HL-60 (cell line): ENCODE data around the gene SRD5A3.
A peak's percentile ranks its signal among the peaks of the same experiment; 100 is the strongest.

Experiments used
- DNase-seq, 2 experiments: peaks; one replicate each; pipeline ENCODE4 v3.0.0-alpha.2; 2010 to 2020; ENCODE audit warnings: low read depth in 1 of 2, low spot score in 1 of 2
- H3K27ac ChIP-seq: fragments of 250-450 bp; sonication (Bioruptor Pico); replicated peaks from 2 replicates; pipeline ENCODE4 v1.5.1; 2020; ENCODE audit warnings: mild to moderate bottlenecking, moderate library complexity
- H3K27me3 ChIP-seq: fragments of 250-450 bp; sonication (Bioruptor Pico); 2 replicates; pipeline ENCODE4 v1.5.1; 2021; ENCODE audit warnings: mild to moderate bottlenecking, moderate library complexity; ENCODE audit not compliant: insufficient read depth, poor library complexity, severe bottlenecking
- H3K4me3 ChIP-seq: replicated peaks from 2 replicates; pipeline ENCODE4 v1.5.1; 2011; ENCODE audit warnings: mild to moderate bottlenecking, control low read depth, low read length; ENCODE audit not compliant: insufficient read depth
- GABPA ChIP-seq: IDR thresholded peaks from 2 replicates; pipeline ENCODE4 v1.6.1; 2012; ENCODE audit warnings: low read depth
- POLR2AphosphoS5 ChIP-seq: IDR thresholded peaks from 2 replicates; pipeline ENCODE4 v1.6.1; 2012; ENCODE audit warnings: low read depth
- SPI1 ChIP-seq: IDR thresholded peaks from 2 replicates; pipeline ENCODE4 v1.6.1; 2012; ENCODE audit warnings: low read depth, mild to moderate bottlenecking, borderline replicate concordance
- TF ChIP-seq, protein P1 (sequence below): IDR thresholded peaks from 2 replicates; pipeline ENCODE4 v1.6.1; 2012; ENCODE audit warnings: low read depth; ENCODE audit not compliant: insufficient replicate concordance
- TF ChIP-seq, protein P2 (sequence below): IDR thresholded peaks from one replicate; pipeline ENCODE4 v1.5.1; 2011; ENCODE audit warnings: low read length, control low read depth, inconsistent platforms; ENCODE audit not compliant: insufficient read depth

Gene SRD5A3

DNA sequence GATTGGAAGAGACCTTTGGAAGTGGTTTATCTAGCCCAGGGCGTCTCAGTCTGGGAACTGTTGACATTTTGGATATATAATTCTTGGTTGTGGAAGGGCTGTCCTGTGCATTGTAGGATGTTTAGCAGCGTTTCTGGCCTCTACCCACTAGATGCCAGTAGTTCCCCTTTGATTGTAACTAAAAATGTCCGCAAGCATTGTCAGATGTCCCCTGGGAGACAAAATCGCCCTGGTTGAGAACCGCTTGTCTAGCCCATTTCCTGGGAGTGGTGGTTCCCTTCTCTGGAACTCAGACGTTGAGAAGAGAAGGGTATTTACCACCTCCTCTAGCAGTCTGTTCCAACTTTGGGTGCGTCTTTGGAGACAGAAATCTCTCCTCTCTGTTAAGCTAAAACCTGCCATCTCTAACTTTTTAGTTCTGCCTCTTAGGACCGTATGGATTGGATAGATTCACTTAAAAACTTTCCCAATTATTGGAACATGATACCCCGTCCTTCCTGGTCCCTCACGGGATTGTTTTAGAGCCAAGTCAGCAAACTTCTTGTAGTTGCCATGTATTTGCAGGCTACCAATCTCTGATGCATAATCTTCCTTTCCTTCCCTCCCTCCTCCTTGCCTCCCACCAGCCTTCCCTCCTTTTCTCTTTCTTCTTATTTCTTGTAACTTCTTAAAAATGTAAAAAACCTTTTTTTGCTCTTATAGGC, 63.6 kb downstream of the SRD5A3 start:
- H3K27me3 ChIP-seq, result no peaks in the 10 kb centered on the region
- no peak overlapping the region for H3K27ac ChIP-seq
- DNase-seq, result peak in 1 of 2 experiments; percentile 36
- TF ChIP-seq, protein P1, sequence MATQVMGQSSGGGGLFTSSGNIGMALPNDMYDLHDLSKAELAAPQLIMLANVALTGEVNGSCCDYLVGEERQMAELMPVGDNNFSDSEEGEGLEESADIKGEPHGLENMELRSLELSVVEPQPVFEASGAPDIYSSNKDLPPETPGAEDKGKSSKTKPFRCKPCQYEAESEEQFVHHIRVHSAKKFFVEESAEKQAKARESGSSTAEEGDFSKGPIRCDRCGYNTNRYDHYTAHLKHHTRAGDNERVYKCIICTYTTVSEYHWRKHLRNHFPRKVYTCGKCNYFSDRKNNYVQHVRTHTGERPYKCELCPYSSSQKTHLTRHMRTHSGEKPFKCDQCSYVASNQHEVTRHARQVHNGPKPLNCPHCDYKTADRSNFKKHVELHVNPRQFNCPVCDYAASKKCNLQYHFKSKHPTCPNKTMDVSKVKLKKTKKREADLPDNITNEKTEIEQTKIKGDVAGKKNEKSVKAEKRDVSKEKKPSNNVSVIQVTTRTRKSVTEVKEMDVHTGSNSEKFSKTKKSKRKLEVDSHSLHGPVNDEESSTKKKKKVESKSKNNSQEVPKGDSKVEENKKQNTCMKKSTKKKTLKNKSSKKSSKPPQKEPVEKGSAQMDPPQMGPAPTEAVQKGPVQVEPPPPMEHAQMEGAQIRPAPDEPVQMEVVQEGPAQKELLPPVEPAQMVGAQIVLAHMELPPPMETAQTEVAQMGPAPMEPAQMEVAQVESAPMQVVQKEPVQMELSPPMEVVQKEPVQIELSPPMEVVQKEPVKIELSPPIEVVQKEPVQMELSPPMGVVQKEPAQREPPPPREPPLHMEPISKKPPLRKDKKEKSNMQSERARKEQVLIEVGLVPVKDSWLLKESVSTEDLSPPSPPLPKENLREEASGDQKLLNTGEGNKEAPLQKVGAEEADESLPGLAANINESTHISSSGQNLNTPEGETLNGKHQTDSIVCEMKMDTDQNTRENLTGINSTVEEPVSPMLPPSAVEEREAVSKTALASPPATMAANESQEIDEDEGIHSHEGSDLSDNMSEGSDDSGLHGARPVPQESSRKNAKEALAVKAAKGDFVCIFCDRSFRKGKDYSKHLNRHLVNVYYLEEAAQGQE, result no peak
- TF ChIP-seq, protein P2, sequence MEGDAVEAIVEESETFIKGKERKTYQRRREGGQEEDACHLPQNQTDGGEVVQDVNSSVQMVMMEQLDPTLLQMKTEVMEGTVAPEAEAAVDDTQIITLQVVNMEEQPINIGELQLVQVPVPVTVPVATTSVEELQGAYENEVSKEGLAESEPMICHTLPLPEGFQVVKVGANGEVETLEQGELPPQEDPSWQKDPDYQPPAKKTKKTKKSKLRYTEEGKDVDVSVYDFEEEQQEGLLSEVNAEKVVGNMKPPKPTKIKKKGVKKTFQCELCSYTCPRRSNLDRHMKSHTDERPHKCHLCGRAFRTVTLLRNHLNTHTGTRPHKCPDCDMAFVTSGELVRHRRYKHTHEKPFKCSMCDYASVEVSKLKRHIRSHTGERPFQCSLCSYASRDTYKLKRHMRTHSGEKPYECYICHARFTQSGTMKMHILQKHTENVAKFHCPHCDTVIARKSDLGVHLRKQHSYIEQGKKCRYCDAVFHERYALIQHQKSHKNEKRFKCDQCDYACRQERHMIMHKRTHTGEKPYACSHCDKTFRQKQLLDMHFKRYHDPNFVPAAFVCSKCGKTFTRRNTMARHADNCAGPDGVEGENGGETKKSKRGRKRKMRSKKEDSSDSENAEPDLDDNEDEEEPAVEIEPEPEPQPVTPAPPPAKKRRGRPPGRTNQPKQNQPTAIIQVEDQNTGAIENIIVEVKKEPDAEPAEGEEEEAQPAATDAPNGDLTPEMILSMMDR, result no peak
- TF ChIP-seq SPI1 (no peak), POLR2AphosphoS5 (no peak), GABPA (no peak)
- no peak overlapping the region for H3K4me3 ChIP-seq

DNA sequence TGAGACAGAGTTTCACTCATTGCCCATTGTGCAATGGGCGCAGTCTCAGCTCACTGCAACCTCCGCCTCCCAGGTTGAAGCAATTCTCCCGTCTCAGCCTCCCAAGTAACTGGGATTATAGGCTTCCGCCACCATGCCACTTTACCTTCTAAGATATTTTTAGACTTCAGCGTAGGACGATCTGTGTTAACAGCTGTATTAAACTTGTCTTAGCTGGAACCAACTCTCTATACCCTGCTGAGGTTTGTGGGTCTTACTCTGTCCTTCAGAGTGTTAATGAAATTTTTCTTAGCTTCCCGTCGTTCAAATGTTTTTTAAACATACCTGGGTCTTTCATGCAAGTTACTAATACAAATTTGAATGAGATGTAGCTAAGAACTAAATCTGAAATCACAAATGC, 64.4 kb downstream of the SRD5A3 start:
- Histone ChIP-seq H3K4me3 (no peak overlapping the region), H3K27me3 (no peaks in the 10 kb centered on the region), H3K27ac (no peak overlapping the region)
- no peak for DNase-seq
- TF ChIP-seq POLR2AphosphoS5 (no peak), SPI1 (no peak), GABPA (no peak)

DNA sequence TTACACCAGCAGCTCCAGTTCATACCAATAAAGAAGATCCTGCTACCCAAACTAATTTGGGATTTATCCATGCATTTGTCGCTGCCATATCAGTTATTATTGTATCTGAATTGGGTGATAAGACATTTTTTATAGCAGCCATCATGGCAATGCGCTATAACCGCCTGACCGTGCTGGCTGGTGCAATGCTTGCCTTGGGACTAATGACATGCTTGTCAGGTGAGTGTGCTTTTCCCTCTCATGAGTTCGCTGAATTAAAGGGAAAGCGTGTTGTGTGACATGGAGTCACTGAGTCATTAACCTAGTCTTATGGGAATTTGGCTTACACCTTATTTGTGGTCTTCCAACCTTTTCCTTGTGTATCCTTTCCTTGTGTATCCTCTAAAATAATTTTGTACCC, 65.6 kb downstream of the SRD5A3 start:
- Histone ChIP-seq H3K27ac (no peak overlapping the region), H3K27me3 (no peaks in the 10 kb centered on the region), H3K4me3 (no peak overlapping the region)
- DNase-seq, result no peak
- TF ChIP-seq POLR2AphosphoS5 (no peak), GABPA (no peak), SPI1 (no peak)
- TF ChIP-seq, protein P1, result no peak
- TF ChIP-seq, protein P2, result no peak

DNA sequence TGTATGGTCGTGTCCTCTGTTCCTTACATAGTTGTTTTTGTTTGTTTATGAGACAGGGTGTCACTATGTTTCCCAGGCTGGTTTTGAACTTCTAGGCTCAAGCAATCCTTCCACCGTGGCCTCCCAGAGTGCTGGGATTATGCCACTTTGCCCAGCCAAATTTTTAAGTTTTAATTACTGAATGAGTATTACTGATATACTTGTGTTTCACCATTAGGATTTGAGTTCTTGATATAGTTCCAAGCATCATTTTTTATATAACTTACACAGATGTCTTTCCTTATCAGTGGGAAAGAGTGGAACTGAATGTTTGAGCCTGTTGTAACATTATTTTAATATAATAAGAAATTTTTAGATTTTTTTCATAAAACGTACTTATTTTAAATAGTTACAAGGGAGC, 70.1 kb downstream of the SRD5A3 start:
- no peaks in the 10 kb centered on the region for H3K27me3 ChIP-seq
- H3K27ac ChIP-seq, result no peak overlapping the region
- DNase-seq, result no peak
- TF ChIP-seq, protein P2, result no peak
- TF ChIP-seq POLR2AphosphoS5, result no peak
- TF ChIP-seq, protein P1, result no peak
- no peak overlapping the region for H3K4me3 ChIP-seq
